ENCODE measurements around the gene MAD1L1. TPM values are rescaled to one million over a fixed set of nuclear protein-coding genes. Genes with fewer than 3 reads are reported as not detected.

MAD1L1 gene
- 10 to 100 TPM; 22.3 to 56.6 (median 35.0) TPM for total RNA-seq

DNA sequence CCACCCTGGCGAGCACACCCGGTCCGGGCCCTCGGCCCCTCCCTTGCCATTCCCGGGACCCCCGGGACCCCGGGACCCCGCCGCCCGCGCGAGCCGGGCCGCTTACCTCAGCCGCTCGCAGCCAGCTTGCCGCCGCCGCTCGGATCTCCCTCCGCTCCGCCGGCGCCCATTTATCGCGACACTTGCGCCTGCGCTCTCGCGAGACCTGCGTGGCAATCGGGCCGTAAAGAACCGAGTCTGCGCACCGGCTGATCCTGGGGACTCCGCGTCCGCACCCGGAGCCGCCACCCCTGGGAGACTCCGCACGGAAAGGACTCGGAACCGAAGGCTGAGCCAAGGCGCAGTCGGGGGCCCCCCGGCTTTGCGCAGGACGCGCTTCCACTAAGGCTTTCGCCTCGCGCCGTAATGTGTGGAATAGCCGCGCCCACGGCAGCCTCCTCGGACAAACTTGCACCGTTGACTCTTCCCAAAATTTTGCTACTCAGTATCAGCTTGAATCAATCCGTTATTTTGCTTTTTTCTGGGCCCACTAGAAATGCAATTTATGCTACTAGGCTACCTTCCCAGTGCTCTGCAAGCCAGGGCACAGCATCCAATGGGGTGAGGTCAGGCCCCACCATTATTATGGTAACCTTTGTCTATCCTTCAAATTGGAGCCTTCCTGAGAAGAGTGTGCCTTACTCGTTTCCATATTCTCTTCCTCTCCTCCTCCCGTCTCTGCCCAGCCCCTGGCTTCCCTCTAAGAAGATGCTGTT, at the start of gene MAD1L1:
Gene MAD1L1, minus strand, starts transcription at position 180 of the 755 bp plus-strand sequence. CDS start 2,812 bp downstream, outside the sequence.
- TF ChIP-seq POLR2A (IDR thresholded peaks at IDR 0.05), result peak in 1 of 2 donors; percentile 13
- TF ChIP-seq POLR2AphosphoS5 (IDR thresholded peaks at IDR 0.05), result no peak
- ATAC-seq, result peak; percentile 90
- Histone ChIP-seq H3K27ac (peak within 1 kb of the TSS; percentile 36 to 89 (median 84)), H3K4me3 (peak within 1 kb of the TSS; percentile 89 to 100), H3K4me1 (peaks cover 0 to 41% (median 15%) of the 10 kb centered on the region in 3 donors), H3K9me3 (no peaks in the 10 kb centered on the region), H3K36me3 (peaks cover 0 to 59% of the 10 kb centered on the region in 2 donors), H3K27me3 (no peaks in the 10 kb centered on the region)
- 0% methylated on average over 1 to 3 of the region's 63 CpGs for WGBS, 2 donors (ENCODE audit: low coverage in 1 of 2)

DNA sequence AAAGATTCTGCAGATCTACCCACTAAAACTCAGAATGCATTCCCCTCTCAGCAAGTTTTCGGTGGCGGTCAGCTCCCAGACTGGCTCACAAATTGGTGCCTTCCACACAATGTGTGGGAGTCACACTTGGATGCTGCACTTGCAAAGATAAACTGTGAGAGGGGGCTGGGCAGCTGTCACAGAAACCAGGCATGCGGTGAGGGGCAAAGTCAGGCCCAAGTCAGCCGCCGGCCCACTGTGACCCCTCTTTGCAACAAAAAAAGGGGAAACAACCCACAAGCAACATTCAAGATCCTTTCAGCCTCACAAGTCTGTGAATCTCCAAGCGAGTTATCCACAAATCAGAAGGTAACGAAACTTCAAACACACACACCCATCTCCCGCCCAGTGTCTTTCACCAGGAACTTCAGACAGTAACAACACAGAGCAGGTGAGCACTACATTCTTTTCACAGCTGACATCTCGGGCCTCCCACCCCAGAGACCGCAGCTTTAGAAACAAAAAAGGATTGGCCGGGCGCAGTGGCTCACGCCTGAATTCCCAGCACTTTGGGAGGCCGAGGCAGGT, 49.5 kb upstream of the MAD1L1 start:
- 37 to 45% methylated on average over 2 to 8 of the region's 14 CpGs for WGBS, 2 donors (ENCODE audit: low coverage in 1 of 2)
- H3K27me3 ChIP-seq, result no peaks in the 10 kb centered on the region
- no peak overlapping the region for H3K4me3 ChIP-seq
- peak overlapping the region in 2 of 4 donors; percentile 11 to 52 for H3K27ac ChIP-seq
- TF ChIP-seq POLR2AphosphoS5 (IDR thresholded peaks at IDR 0.05) (no peak), POLR2A (IDR thresholded peaks at IDR 0.05) (no peak), EP300 (IDR thresholded peaks at IDR 0.05) (no peak)
- TF ChIP-seq, protein P1, sequence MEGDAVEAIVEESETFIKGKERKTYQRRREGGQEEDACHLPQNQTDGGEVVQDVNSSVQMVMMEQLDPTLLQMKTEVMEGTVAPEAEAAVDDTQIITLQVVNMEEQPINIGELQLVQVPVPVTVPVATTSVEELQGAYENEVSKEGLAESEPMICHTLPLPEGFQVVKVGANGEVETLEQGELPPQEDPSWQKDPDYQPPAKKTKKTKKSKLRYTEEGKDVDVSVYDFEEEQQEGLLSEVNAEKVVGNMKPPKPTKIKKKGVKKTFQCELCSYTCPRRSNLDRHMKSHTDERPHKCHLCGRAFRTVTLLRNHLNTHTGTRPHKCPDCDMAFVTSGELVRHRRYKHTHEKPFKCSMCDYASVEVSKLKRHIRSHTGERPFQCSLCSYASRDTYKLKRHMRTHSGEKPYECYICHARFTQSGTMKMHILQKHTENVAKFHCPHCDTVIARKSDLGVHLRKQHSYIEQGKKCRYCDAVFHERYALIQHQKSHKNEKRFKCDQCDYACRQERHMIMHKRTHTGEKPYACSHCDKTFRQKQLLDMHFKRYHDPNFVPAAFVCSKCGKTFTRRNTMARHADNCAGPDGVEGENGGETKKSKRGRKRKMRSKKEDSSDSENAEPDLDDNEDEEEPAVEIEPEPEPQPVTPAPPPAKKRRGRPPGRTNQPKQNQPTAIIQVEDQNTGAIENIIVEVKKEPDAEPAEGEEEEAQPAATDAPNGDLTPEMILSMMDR (IDR thresholded peaks at IDR 0.05), result no peak
- peaks cover 0 to 6% of the 10 kb centered on the region in 2 donors for H3K36me3 ChIP-seq
- peaks cover 0 to 15% (median 0%) of the 10 kb centered on the region in 3 donors for H3K4me1 ChIP-seq
- no peaks in the 10 kb centered on the region for H3K9me3 ChIP-seq
- no peak for ATAC-seq

DNA sequence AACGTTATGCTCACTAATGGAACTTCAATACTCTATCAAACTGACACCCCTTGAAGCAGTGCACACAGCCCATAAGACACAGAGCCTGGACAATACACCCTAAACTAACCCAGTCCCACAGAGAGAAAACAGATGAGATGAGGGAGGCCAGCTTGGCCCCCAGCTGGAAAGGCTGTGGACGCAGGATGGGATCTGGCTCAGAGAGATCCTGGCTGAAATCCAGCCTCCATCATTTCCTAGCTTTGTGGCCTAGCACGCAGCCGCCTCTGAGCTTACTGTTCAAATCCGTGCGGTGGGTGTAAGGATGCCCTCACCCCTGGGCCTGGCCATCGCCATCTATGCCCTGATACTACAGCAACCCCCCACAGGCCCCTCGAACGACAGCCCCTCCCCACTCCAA, 48.8 kb upstream of the MAD1L1 start:
- Histone ChIP-seq H3K4me1 (peaks cover 0 to 15% (median 0%) of the 10 kb centered on the region in 3 donors), H3K27me3 (no peaks in the 10 kb centered on the region), H3K36me3 (peaks cover 0 to 13% of the 10 kb centered on the region in 2 donors), H3K4me3 (no peak overlapping the region), H3K27ac (peak overlapping the region in 2 of 4 donors; percentile 11 to 52), H3K9me3 (no peaks in the 10 kb centered on the region)
- no peak for TF ChIP-seq POLR2A (IDR thresholded peaks at IDR 0.05)
- ATAC-seq, result no peak
- 31% methylated on average over 9 of the region's 9 CpGs; no CpG with 5 or more reads in 1 of the 2 donors for WGBS, 2 donors (ENCODE audit: low coverage in 1 of 2)

DNA sequence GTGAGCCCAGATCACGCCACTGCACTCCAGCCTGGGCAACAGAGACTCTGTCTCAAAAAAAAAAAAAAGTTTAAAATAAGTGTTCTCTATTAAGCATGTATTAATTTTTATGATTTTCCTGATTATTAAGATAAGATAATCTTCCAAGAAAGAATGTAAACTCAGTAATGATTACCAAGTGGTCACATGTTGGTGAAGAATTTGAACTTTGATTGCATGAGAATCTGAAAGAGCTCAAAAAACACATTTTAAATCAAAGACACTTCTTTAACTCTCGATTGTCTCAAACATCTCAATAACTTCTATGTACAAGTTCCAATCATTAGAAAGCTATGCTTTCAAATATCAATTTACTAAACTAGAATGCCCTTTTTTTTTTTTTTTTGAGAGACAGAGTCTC, 47.7 kb upstream of the MAD1L1 start:
- Histone ChIP-seq H3K27me3 (no peaks in the 10 kb centered on the region), H3K4me3 (no peak overlapping the region), H3K9me3 (no peaks in the 10 kb centered on the region), H3K4me1 (peaks cover 0 to 15% (median 0%) of the 10 kb centered on the region in 3 donors), H3K36me3 (peaks cover 0 to 24% of the 10 kb centered on the region in 2 donors), H3K27ac (no peak overlapping the region)
- no peak for ATAC-seq
- 63 to 80% methylated on average over 1 to 2 of the region's 2 CpGs for WGBS, 2 donors (ENCODE audit: low coverage in 1 of 2)
- TF ChIP-seq, protein P1 (IDR thresholded peaks at IDR 0.05), result no peak
- TF ChIP-seq POLR2AphosphoS5 (IDR thresholded peaks at IDR 0.05) (no peak), POLR2A (IDR thresholded peaks at IDR 0.05) (no peak), EP300 (IDR thresholded peaks at IDR 0.05) (no peak)

DNA sequence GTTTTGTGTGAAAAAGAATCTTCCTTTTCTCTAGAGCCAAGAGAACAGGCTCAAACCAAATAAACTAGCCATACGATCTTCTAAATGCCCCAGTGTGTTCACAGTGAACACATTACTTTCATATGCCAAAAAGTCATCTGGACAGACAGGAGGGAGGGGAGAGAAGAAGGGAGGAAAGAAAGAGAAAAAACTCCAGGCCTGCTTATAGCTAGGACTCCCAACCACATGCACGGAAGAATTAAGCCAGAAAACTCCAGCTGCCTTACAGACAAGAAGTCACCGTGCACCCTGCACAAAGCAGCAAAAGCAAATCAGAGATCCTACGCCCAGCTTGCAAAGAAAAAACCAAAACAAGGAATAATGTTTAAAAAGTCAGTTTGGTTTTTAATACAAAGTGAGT, 47.2 kb upstream of the MAD1L1 start:
- Histone ChIP-seq H3K4me3 (no peak overlapping the region), H3K4me1 (peaks cover 0 to 15% (median 0%) of the 10 kb centered on the region in 3 donors), H3K27ac (no peak overlapping the region), H3K27me3 (no peaks in the 10 kb centered on the region), H3K9me3 (no peaks in the 10 kb centered on the region), H3K36me3 (peaks cover 0 to 27% of the 10 kb centered on the region in 2 donors)
- ATAC-seq, result no peak
- TF ChIP-seq POLR2AphosphoS5 (IDR thresholded peaks at IDR 0.05) (no peak), POLR2A (IDR thresholded peaks at IDR 0.05) (no peak)
- TF ChIP-seq, protein P1 (IDR thresholded peaks at IDR 0.05), result no peak
- WGBS, 2 donors (ENCODE audit: low coverage in 1 of 2), result 42 to 58% methylated on average over 2 to 4 of the region's 4 CpGs
